GM18909 (cell line): Measurements from ENCODE around the gene MTG1.
"Not testable (repeated sequence)": the region's sequence is repeated elsewhere in the genome, so short reads cannot be mapped to it uniquely, and the experiment has no call there.

ENCODE experiments used
- ATAC-seq: cut with Tn5 transposase; IDR thresholded peaks from one replicate; pipeline ENCODE4 v1.9.1; 2021; ENCODE audit warnings: mild to moderate bottlenecking; ENCODE audit not compliant: unreplicated experiment, poor library complexity

MTG1 gene

DNA sequence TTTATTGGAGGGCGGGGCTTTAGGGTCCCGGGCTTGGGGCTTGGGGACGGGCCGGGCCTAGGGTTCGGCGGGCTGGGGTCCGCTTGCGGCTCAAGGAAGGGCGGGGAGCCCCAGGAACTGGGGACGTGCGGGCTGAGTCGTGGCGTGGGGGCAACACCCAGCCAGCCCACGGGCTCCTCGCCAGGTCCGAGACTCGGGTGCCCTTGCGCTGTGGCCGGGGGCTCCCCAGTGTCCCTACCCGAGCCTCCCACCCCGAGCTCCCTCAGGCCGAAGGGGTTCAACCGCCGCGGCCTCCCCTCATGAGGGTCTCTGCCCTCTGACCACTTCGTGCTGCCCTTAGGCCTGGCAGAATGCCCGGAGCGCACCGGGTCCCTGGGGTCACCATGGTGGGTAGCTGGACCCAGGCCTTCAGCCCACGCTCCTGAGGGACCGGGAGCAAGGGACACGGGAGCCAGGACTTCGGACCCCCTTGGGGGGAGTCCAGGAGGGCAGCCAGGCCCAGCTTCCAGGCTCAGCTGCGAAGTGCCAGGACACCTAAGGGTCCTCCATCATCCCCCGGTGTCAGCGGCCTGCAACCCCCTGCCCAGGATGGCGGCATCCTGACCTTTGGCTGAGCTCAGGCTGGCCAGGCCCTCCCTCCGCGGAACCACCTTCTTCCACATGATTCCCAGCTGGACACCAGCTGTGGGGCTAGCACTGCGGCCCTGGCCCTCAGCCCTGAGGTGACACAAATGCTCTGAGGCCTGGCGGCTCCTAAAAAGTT is 35.6 kb upstream of the MTG1 start:
- no peak for ATAC-seq

DNA sequence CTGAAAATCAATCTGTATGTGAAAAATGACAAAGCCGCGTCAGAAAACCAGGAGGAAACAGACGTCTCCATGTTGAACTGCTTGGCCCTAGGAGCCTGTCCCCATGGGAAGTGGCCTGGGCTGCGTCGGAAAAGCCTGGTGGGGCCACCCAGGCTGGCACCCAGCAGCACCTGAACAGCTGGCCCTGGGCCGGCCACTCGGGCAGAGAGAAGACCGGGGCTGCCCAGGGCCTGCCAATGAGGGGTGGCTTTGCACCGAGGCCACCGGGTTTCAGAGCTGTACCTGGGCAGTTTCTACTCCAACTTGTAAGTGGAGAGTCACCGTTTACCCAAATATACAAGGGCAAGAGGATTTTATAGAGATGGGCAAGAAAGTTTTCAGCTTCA is 35.0 kb upstream of the MTG1 start:
- ATAC-seq: no peak

DNA sequence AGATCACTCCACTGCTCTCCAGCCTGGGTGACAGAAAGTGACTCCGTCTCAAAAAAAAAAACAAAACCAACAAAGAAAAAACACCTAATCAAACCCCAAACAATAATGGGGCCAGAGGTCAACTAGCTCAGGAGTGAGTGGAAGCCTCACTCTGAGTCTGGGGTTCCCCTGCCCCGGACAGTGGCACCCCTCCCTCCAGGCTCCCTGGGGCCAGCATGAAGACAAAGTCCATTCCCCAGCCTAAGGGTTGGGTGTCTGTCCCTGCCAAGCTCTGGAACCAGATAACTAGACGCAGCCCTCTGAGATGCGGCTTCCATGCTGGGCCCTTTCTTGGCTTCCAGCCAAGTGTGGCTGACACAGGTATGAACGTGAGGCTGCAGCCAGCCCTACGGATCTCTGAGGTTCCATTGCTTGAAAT is 34.4 kb upstream of the MTG1 start:
- ATAC-seq: no peak

DNA sequence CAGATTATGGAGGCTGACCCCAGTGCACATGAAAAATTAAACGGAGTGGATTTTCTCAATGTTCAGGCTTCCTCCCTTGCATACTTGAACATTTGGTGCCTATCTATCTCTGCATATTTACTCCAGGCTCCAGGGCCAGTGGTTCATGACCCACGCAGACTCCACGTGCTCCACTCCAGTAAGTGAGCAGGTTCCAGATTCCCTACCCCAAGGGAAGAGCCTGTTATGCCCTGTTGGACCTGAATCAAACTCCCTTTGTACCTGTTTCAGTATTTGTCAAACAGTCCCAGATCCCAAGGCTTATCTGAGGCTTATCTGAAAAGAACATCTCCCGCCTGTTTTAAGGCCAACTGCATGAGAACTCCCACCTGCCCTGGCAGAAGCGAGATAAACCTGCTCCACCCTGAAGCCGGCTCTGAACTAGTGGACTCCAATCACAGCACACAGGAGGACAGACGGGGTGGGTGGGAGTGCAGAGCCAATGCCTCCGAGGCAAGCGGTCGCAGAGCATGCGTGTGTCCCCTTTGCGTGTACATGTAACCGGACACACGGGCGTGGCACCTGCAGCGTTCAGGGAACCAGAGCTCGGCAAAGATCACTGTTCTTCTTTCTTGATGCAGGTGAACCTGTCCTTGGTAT is 33.9 kb upstream of the MTG1 start:
- ATAC-seq: no peak

DNA sequence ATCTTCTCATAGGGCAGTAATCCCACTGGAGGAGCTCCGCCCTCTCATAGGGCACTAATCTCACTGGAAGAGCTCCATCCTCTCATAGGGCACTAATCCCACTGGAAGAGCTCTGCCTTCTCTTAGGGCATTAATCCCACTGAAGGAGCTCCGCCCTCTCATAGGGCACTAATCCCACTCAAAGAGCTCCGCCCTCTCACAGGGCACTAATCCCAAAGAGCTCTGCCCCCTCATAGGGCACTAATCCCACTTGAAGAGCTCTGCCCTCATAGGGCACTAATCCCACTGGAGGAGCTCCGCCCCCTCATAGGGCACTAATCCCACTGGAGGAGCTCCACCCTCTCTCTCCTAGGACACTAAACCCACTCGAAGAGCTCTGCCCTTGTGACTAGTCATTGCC is 32.7 kb upstream of the MTG1 start:
- ATAC-seq: no peak

DNA sequence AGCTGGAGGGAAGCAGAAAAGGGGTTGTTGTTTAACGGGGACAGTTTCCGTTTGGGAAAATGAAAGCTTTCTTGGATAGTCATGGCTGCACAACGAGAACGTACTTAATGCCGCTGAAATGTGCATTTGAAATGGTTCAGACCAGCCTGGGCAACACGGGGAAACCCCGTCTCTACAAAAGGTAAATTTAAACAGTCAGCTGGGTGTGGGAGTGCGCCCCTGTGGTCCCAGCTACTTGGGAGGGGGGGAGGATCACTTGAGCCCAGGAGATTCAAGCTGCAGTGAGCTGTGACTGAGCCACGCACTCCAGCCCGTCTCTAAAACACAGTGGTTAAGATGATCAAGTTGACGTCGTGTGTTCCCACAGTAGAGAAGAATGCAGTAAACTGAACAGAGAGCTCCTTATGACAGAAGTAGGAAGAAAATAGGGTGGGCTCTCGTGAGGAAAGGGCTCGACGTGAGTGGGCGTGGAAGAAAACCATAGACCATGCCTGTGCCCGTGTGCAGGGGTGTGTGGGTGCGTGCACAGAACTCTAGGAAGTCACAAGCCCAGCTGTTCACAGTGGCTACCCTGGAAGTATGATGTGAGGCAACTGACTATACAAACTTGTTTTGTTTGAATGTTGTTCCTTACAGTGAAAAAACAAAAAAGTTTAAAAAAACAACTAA is 32.0 kb upstream of the MTG1 start:
- ATAC-seq: no peak

DNA sequence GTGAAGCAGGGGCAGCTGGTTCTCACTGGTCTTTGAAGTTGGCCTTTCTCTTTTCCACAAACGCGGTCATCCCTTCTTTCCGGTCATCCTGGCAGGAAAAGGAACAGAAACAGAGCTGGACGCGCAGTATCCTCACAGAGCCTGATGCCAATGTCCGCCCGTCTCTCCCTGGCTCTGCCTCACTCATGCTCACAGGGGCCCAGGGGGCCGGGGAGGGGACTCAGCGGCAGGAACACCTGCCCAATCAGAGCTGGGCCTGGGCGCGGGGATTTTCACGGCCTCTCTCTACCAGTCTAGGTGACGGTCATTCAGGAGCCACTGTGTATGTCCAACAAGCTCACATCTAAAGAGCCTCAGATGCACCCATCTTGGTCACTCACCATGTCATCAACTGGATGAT is 31.1 kb upstream of the MTG1 start:
- no peak for ATAC-seq

DNA sequence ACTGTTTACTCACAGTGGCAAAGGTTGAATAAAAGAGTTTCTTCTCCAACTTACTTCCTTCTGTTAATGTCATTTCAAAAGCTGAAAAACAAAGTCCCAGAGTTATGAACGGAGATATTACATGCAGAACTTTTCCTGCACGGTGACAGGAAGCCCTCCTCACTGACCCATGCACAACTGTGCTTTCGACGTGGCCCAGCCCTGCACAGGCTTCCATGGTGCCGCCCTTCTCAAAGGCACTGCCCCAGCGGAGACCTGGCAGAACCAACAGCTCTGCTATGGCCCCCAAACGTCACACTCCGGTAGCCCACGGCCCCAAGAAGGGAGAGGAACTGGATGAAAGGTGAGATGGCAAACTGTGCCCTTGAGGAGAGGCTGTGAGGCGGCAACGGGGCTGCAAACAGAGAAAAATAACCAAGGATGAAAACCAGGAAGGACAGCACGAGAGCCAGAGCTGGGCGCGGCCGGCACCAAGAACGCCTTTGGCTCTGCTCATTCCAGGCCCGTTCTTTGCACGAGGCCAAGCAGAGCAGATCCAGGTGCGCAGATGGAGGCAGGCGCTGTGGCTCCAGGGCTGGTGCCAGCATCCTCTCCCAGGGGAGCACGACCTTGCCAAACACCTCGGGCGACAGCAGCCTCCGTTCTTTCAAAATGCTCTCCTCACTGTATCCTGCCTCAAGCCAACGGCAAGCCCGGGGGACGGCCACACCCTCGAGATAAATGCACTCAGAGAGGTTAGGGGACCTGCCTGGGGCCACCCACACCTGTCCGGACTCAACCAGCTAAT is 29.1 kb upstream of the MTG1 start:
- ATAC-seq: no peak

DNA sequence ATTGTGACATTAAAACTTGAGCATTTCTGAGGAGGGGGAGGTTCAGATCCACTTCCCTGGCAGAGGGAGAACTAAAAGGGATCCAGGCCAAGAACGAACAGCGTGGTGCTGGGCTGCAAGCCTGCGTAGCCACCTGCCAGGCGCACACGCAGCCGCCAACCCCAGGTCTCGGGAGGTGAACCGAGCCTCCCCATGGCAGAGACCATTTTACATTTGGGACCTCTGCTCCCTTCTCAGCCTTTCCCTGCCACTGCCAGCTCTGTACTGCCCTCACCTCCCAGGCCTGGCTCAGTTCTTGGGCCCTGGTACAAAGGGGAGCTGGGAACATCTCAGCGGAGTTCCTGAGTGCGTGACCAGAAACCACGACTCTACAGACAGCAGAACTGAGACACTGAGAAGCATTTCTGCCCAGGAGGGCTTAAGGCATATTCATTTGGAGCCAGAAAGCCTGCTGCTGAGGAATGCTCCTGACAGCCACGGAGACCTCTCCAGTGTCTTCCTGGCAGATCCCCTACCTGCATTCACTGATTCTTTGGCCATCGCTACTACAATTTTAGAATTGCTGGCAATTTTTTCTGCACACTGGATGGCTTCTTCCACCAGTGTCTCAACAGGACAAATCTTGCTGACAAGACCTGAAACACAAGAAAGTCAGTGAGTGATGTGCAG is 28.4 kb upstream of the MTG1 start:
- ATAC-seq: no peak

- no peak for ATAC-seq
Measured at GRCh38 chr10:133366130-133366478, 27.9 kb upstream of the MTG1 start.

GRCh38 chr10:133366751-133367150 is 27.2 kb upstream of the MTG1 start:
- no peak for ATAC-seq

- ATAC-seq: not testable (repeated sequence)
Measured at GRCh38 chr10:133367461-133367860, 26.5 kb upstream of the MTG1 start.

GRCh38 chr10:133368153-133368552 is 25.8 kb upstream of the MTG1 start:
- ATAC-seq: no peak

DNA sequence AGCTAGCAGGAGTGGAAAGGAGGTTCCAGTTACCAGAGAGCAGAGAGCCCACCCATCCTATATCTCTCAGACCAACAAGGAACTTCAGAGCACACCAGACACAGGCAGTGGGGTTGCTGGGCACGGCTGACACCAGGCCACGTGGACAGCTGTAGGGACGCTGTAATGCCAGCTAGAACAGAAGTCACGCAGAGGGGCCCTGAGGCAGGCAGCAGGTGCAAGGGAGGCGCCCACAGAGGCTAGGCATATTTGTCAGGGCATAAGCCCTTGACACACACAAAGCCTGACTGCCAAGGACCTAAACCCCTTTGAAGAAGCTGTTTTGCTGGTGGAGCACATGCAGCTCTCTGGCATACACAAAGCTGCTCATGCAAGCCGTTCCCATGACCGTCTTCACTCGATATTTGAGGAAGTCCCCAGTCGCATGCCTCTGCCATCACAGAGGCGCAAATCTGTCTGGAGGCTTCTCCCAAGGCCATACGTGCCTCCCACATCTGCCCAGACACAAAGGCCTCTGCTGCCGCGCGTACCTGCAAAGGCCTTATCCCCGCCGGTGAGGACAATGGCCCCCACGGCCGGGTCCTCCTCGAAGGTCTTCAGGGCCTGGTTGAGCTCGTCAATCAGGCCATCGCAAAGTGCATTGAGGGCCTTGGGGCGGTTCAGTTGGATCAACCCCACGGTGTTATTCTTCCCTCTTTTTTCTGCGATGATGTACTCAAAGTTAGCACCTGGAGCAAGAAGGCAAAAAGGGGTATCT is 23.7 kb upstream of the MTG1 start:
- ATAC-seq: no peak

DNA sequence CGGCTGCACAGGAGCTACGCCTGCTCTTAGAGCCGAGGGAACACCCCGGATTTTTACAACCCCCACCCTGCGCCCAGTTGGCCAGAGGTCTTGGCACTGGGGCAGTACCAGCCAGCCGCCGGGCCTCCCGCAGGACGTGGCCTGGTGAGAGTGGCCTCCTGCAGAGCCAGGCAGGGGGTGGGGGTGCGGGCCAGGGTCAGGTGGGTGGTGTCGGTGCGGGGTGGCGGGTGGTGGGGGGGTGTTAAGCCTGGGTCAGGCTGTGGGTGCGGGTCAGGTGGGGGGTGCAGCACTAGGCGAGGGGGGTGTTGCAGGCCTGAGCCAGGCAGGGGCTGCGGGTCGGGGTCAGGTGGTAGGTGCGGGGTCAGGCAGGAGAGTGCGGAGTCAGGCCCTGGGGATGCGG is 21.4 kb upstream of the MTG1 start:
- no peak for ATAC-seq

GRCh38 chr10:133373174-133374090 is 20.5 kb upstream of the MTG1 start, which contains the start of gene ECHS1:
ECHS1 (minus strand) TSS chr10:133373354; CDS start chr10:133373333, 21 bp downstream.
- ATAC-seq: peak; percentile 96

GRCh38 chr10:133375357-133376115 is 18.4 kb upstream of the MTG1 start:
- no peak for ATAC-seq

DNA sequence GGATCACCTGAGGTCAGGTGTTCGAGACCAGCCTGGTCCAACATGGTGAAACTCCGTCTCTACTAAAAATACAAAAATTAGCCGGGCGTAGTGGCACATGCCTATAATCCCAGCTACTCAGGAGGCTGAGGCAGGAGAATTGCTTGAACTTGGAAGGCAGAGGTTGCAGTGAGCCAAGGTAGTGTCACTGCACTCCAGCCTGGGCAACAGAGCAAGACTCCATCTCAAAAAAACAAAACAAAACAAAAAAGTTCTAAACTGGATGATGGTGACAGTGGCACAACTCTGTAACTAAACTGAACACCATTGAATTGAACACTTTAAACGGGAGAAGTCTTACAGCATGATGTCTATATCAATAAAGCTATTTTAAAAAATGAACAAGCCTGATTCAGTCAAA is 17.8 kb upstream of the MTG1 start:
- not testable (repeated sequence) for ATAC-seq
